Esophagus muscularis mucosa (tissue), 4 donors: ENCODE results near the gene DOCK3.

Experiments used
- CTCF ChIP-seq, 3 experiments: fragments of 200-600 bp in 2 of 3; fragments of 450-650 bp in 1 of 3; sonication (generic) in 2 of 3; IDR thresholded peaks; one replicate each; pipeline ENCODE4 v1.5.1; 2017 to 2019; ENCODE audit warnings: antibody characterized with exemption in 3 of 3, mild to moderate bottlenecking in 2 of 3, moderate library complexity in 1 of 3
- EP300 ChIP-seq: sonication (generic); formaldehyde crosslinking; IDR thresholded peaks from one replicate; pipeline ENCODE4 v1.6.1; 2017; ENCODE audit warnings: antibody characterized with exemption
- POLR2A ChIP-seq: fragments of 450-650 bp; IDR thresholded peaks from one replicate; pipeline ENCODE4 v1.6.1; 2017; ENCODE audit warnings: antibody characterized with exemption, moderate library complexity, mild to moderate bottlenecking, low read depth
- POLR2AphosphoS5 ChIP-seq, 2 donors: sonication (generic); formaldehyde crosslinking; IDR thresholded peaks; one replicate each; pipeline ENCODE4 v1.6.1; 2017; ENCODE audit warnings: antibody characterized with exemption in 2 of 2

GRCh38 chr3:50662408-50662807, 12.3 kb upstream of the DOCK3 start:
- TF ChIP-seq CTCF (IDR thresholded peaks at IDR 0.05) (no peak), POLR2A (no peak), POLR2AphosphoS5 (IDR thresholded peaks at IDR 0.05) (no peak), EP300 (no peak)
